Breast epithelium (tissue), 4 donors: ENCODE data around the gene TNS1. TPM values are rescaled to one million over a fixed set of nuclear protein-coding genes. Genes with fewer than 3 reads are reported as not detected.

Experiments used
- DNase-seq, 2 donors: peaks; one replicate each; pipeline ENCODE4 v3.0.0-alpha.2; 2019; ENCODE audit warnings: low spot score in 2 of 2
- H3K27ac ChIP-seq, 2 donors: fragments of 200-600 bp; sonication (generic) in 1 of 2; one replicate each; pipeline ENCODE4 v1.5.1; 2016 to 2019; ENCODE audit warnings: mild to moderate bottlenecking in 1 of 2
- H3K27me3 ChIP-seq, 2 donors: fragments of 200-600 bp; sonication (generic) in 1 of 2; one replicate each; pipeline versions ENCODE4 v1.5.1 to v1.6.0; 2017 to 2019; ENCODE audit warnings: control low read depth in 1 of 2, mild to moderate bottlenecking in 1 of 2
- H3K36me3 ChIP-seq: fragments of 200-600 bp; one replicate; pipeline ENCODE4 v1.5.1; 2019
- H3K4me1 ChIP-seq, 2 donors: fragments of 200-600 bp; sonication (generic); one replicate each; pipeline ENCODE4 v1.5.1; 2016 to 2019; ENCODE audit warnings: control low read depth in 1 of 2
- H3K4me3 ChIP-seq, 3 donors: fragments of 200-600 bp; sonication (generic); 1 replicate in 2 of 3; 2 replicates in 1 of 3; pipeline ENCODE4 v1.5.1; 2016 to 2019; ENCODE audit warnings: mild to moderate bottlenecking in 3 of 3, moderate library complexity in 2 of 3
- H3K9me3 ChIP-seq, 2 donors: fragments of 200-600 bp; sonication (generic) in 1 of 2; one replicate each; pipeline ENCODE4 v1.5.1; 2016 to 2019; ENCODE audit warnings: control low read depth in 1 of 2
- CTCF ChIP-seq, 3 donors: fragments of 450-650 bp; IDR thresholded peaks; one replicate each; pipeline ENCODE4 v1.5.1; 2016 to 2017; ENCODE audit warnings: antibody characterized with exemption in 3 of 3, mild to moderate bottlenecking in 3 of 3, moderate library complexity in 3 of 3
- POLR2A ChIP-seq: fragments of 450-650 bp; IDR thresholded peaks from one replicate; pipeline ENCODE4 v1.6.1; 2016; ENCODE audit warnings: antibody characterized with exemption, mild to moderate bottlenecking, moderate library complexity
- POLR2AphosphoS5 ChIP-seq, 3 donors: sonication (generic); formaldehyde crosslinking; IDR thresholded peaks; one replicate each; pipeline ENCODE4 v1.6.1; 2017; ENCODE audit warnings: antibody characterized with exemption in 3 of 3
- intact Hi-C: fragments of 100-400 bp; cut with DNase I; formaldehyde crosslinking; loops from one replicate; pipeline ENCODE4 v1.15.1; 2023; ENCODE audit warnings: low total_unique reads
- total RNA-seq, 3 donors: library from RNA; depleted of rRNA; stranded (reverse); fragments of >200 nt; gene quantifications; one replicate each; pipeline ENCODE4 v1.1.0, GENCODE V29; 2016

The TNS1 gene
- total RNA-seq, 3 donors from 2014 or later, result 141 to 577 (median 154) TPM

- Histone ChIP-seq H3K4me3 (no peak overlapping the region), H3K27ac (no peak overlapping the region), H3K4me1 (no peaks in the 10 kb centered on the region), H3K9me3 (no peaks in the 10 kb centered on the region), H3K36me3 (no peaks in the 10 kb centered on the region), H3K27me3 (no peaks in the 10 kb centered on the region)
- no peak for DNase-seq
- TF ChIP-seq POLR2AphosphoS5 (IDR thresholded peaks at IDR 0.05) (no peak), CTCF (IDR thresholded peaks at IDR 0.05) (no peak), POLR2A (no peak)
- intact Hi-C loops, result loop anchor here (5.0 kb wide), 1 partner anchor 199 kb away; no protein-coding TSS in a partner anchor
Observed at GRCh38 chr2:217792626-217793527, 209.9 kb downstream of the TNS1 start.

- intact Hi-C loops, result loop anchor here (5.0 kb wide), 1 partner anchor 201 kb away; no protein-coding TSS in a partner anchor
- TF ChIP-seq POLR2A (no peak), POLR2AphosphoS5 (IDR thresholded peaks at IDR 0.05) (no peak), CTCF (IDR thresholded peaks at IDR 0.05) (no peak)
- no peaks in the 10 kb centered on the region for H3K4me1 ChIP-seq
- peak overlapping the region in 1 of 2 donors; percentile 64 for H3K27ac ChIP-seq
- no peaks in the 10 kb centered on the region for H3K9me3 ChIP-seq
- no peaks in the 10 kb centered on the region for H3K36me3 ChIP-seq
- H3K4me3 ChIP-seq, result no peak overlapping the region
- no peaks in the 10 kb centered on the region for H3K27me3 ChIP-seq
- DNase-seq, result no peak
Observed at GRCh38 chr2:217791551-217791950, 211.2 kb downstream of the TNS1 start.

- Histone ChIP-seq H3K27me3 (no peaks in the 10 kb centered on the region), H3K4me1 (no peaks in the 10 kb centered on the region), H3K36me3 (no peaks in the 10 kb centered on the region), H3K9me3 (no peaks in the 10 kb centered on the region), H3K4me3 (no peak overlapping the region), H3K27ac (peak overlapping the region; percentile 36 to 64)
- no peak for DNase-seq
- TF ChIP-seq POLR2AphosphoS5 (IDR thresholded peaks at IDR 0.05) (no peak), POLR2A (no peak), CTCF (IDR thresholded peaks at IDR 0.05) (no peak)
- intact Hi-C loops, result loop anchor here (5.0 kb wide), 1 partner anchor 201 kb away; no protein-coding TSS in a partner anchor
Observed at GRCh38 chr2:217790681-217791392, 212.0 kb downstream of the TNS1 start.

GRCh38 chr2:217790195-217790594 lies 212.6 kb downstream of the TNS1 start:
- H3K27me3 ChIP-seq, result no peaks in the 10 kb centered on the region
- no peaks in the 10 kb centered on the region for H3K9me3 ChIP-seq
- no peaks in the 10 kb centered on the region for H3K4me1 ChIP-seq
- H3K36me3 ChIP-seq, result no peaks in the 10 kb centered on the region
- H3K4me3 ChIP-seq, result peak overlapping the region in 1 of 3 donors; percentile 18
- no peak for TF ChIP-seq POLR2AphosphoS5 (IDR thresholded peaks at IDR 0.05)
- TF ChIP-seq POLR2A, result no peak
- no peak for TF ChIP-seq CTCF (IDR thresholded peaks at IDR 0.05)
- DNase-seq, result no peak
- intact Hi-C loops, result loop anchor here (5.0 kb wide), 1 partner anchor 202 kb away; no protein-coding TSS in a partner anchor
- peak overlapping the region; percentile 36 to 64 for H3K27ac ChIP-seq
